Measurements from ENCODE around the gene ENOSF1. TPM values are rescaled to one million over a fixed set of nuclear protein-coding genes. Genes with fewer than 3 reads are reported as not detected.

Gene ENOSF1
- polyA plus RNA-seq, 2 of the 4 experiments (the other 2 are of a cell fraction) = 27.3 to 30.0 TPM

DNA sequence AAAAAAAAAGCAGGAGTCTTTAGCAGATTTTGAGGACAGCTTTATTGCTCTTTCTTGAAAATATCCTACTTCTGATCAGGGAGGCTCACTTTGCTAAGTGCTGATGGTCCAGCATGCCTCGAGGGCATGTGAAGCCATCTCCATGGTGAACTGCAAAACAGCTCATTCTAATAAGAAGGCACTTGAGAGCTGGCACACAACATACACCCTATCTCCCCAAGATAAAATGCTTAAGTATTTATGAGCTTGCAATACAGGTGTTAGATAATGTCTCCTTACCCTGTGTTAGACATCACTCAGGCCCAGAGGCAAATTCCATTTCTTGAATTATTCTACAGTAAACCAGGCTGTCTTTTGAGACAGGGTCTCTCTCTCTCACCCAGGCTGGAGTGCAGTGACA lies 2.7 kb downstream of the ENOSF1 start:
- Histone ChIP-seq H3K4me3 (no peak overlapping the region), H3K27ac (no peak overlapping the region), H3K4me1 (peaks cover 8% of the 10 kb centered on the region; the same call in 1 of the 3 replicates), H3K9me3 (no peaks in the 10 kb centered on the region), H3K4me2 (no peak overlapping the region)
- no peak for TF ChIP-seq ZFP36 (IDR thresholded peaks at IDR 0.05; ENCODE audit: borderline replicate concordance, partially characterized antibody)
- no peak for TF ChIP-seq MAFK (IDR thresholded peaks at IDR 0.05; ENCODE audit: partially characterized antibody)
- no peak for TF ChIP-seq RAD21 (conservative IDR thresholded peaks at IDR 0.05 in 1 of 2, IDR thresholded peaks at IDR 0.05 in 1 of 2)
- TF ChIP-seq, protein P1, sequence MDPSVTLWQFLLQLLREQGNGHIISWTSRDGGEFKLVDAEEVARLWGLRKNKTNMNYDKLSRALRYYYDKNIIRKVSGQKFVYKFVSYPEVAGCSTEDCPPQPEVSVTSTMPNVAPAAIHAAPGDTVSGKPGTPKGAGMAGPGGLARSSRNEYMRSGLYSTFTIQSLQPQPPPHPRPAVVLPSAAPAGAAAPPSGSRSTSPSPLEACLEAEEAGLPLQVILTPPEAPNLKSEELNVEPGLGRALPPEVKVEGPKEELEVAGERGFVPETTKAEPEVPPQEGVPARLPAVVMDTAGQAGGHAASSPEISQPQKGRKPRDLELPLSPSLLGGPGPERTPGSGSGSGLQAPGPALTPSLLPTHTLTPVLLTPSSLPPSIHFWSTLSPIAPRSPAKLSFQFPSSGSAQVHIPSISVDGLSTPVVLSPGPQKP (IDR thresholded peaks at IDR 0.05; ENCODE audit: low read depth, low read length) = no peak
- TF ChIP-seq EHMT2 (IDR thresholded peaks at IDR 0.05; ENCODE audit: low read depth) = no peak
- no peak for TF ChIP-seq EHF (CRISPR knock-in tag; IDR thresholded peaks at IDR 0.05)
- no peak for TF ChIP-seq ESRRA (IDR thresholded peaks at IDR 0.05; ENCODE audit: borderline replicate concordance, low read length)
- TF ChIP-seq POLR2AphosphoS2 (conservative IDR thresholded peaks at IDR 0.05; ENCODE audit: low read length) = no peak
- no peak for TF ChIP-seq BHLHE40 (IDR thresholded peaks at IDR 0.05; ENCODE audit: low read depth, low read length)
- TF ChIP-seq, protein P2, sequence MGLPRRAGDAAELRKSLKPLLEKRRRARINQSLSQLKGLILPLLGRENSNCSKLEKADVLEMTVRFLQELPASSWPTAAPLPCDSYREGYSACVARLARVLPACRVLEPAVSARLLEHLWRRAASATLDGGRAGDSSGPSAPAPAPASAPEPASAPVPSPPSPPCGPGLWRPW (IDR thresholded peaks at IDR 0.05) = no peak
- no peak for FAIRE-seq
- CTCF ChIA-PET = interaction anchor here (1.4 kb wide), 1 partner anchor 121 kb away, joined by 6 read pairs; no protein-coding TSS in a partner anchor
- 87% methylated on average over 1 of the region's 1 CpG for WGBS (ENCODE audit: missing lambda C conversion rate)
- POLR2A ChIA-PET = no interaction called here
- ATAC-seq = no peak
- DNase-seq (ENCODE audit: low read depth in 1 of 2, low spot score in 1 of 2) = no peak

DNA sequence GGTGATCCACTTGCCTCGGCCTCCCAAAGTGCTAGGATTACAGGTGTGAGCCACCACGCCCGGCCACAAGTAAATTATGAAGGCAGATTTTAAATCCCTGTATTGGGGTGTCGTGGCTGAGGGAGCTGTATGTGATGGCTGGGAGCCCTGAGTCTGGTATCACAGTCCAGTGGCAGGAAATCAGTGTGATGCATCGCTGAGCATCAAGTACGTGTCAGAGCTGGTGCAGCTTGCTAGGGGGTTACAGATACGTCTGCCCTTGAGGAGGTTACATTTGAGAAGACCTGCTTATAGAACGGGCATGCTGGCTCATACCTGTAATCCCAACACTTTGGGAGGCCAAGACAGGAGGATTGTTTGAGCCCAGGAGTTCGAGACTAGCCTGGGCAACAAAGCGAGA lies 4.3 kb downstream of the ENOSF1 start:
- no peak overlapping the region for H3K4me2 ChIP-seq
- no peak overlapping the region for H3K4me3 ChIP-seq
- no peak for DNase-seq (ENCODE audit: low read depth in 1 of 2, low spot score in 1 of 2)
- no peak for ATAC-seq
- WGBS (ENCODE audit: missing lambda C conversion rate) = 93% methylated on average over 10 of the region's 10 CpGs
- H3K27ac ChIP-seq = no peak overlapping the region
- H3K4me1 ChIP-seq = peaks cover 20% of the 10 kb centered on the region
- POLR2A ChIA-PET = interaction anchor here (0.9 kb wide), 1 partner anchor 50 kb away, joined by 3 read pairs; no protein-coding TSS in a partner anchor
- H3K9me3 ChIP-seq = no peaks in the 10 kb centered on the region
- no peak for FAIRE-seq
- TF ChIP-seq NR3C1 (IDR thresholded peaks at IDR 0.05) (no peak), TFCP2L1 (CRISPR knock-in tag; IDR thresholded peaks at IDR 0.05) (no peak), CEBPB (IDR thresholded peaks at IDR 0.05) (no peak), CBX8 (IDR thresholded peaks at IDR 0.05) (no peak)
- CTCF ChIA-PET = interaction anchor here (0.6 to 1.5 kb wide), 2 partner anchors 123 to 472 kb away, joined by 3 to 6 read pairs; no protein-coding TSS in a partner anchor

DNA sequence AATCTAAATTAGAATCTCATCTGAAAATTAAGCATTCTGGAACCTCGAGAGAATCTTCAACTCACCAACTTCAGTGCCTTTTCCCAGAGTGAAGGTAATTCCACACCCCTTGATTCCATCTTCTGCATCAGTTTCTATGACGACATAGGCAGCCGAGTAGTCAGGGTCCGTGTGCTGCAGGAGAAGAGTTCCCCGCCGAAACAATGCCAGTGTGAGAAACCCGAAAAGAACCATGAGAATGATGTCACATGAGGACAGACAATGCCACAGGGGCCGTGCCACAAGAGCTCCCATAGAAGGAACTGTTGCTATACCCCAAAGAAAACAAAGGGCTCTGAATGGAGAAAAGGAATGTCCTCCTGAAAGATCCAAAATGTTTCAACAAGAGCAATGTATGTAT lies 6.0 kb downstream of the ENOSF1 start:
- no peak for TF ChIP-seq GATA3 (IDR thresholded peaks at IDR 0.05; ENCODE audit: borderline replicate concordance)
- TF ChIP-seq EHF (CRISPR knock-in tag; IDR thresholded peaks at IDR 0.05) = no peak
- no peak for TF ChIP-seq FOSL2 (IDR thresholded peaks at IDR 0.05)
- TF ChIP-seq FOSL2 (CRISPR knock-in tag; IDR thresholded peaks at IDR 0.05) = no peak
- TF ChIP-seq, protein P3, sequence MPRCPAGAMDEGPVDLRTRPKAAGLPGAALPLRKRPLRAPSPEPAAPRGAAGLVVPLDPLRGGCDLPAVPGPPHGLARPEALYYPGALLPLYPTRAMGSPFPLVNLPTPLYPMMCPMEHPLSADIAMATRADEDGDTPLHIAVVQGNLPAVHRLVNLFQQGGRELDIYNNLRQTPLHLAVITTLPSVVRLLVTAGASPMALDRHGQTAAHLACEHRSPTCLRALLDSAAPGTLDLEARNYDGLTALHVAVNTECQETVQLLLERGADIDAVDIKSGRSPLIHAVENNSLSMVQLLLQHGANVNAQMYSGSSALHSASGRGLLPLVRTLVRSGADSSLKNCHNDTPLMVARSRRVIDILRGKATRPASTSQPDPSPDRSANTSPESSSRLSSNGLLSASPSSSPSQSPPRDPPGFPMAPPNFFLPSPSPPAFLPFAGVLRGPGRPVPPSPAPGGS (IDR thresholded peaks at IDR 0.05) = no peak
- no peak for TF ChIP-seq ZC3H11A (IDR thresholded peaks at IDR 0.05)
- no peak for TF ChIP-seq ZFP36 (IDR thresholded peaks at IDR 0.05; ENCODE audit: borderline replicate concordance, partially characterized antibody)
- no peak for TF ChIP-seq RCOR1 (IDR thresholded peaks at IDR 0.05; ENCODE audit: low read depth, low read length)
- TF ChIP-seq HEYL (CRISPR knock-in tag; IDR thresholded peaks at IDR 0.05) = no peak
- TF ChIP-seq, protein P2 (IDR thresholded peaks at IDR 0.05) = no peak
- no peak for TF ChIP-seq HOXB5 (CRISPR knock-in tag; IDR thresholded peaks at IDR 0.05)
- no peak for TF ChIP-seq FOXS1 (CRISPR knock-in tag; IDR thresholded peaks at IDR 0.05)
- TF ChIP-seq CBX8 (IDR thresholded peaks at IDR 0.05) = no peak
- TF ChIP-seq BHLHE40 (IDR thresholded peaks at IDR 0.05; ENCODE audit: low read depth, low read length) = no peak
- TF ChIP-seq MAZ (IDR thresholded peaks at IDR 0.05; ENCODE audit: borderline replicate concordance, low read depth, low read length) = no peak
- TF ChIP-seq, protein P4, sequence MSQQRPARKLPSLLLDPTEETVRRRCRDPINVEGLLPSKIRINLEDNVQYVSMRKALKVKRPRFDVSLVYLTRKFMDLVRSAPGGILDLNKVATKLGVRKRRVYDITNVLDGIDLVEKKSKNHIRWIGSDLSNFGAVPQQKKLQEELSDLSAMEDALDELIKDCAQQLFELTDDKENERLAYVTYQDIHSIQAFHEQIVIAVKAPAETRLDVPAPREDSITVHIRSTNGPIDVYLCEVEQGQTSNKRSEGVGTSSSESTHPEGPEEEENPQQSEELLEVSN (IDR thresholded peaks at IDR 0.05; ENCODE audit: borderline replicate concordance, low read depth) = no peak
- no peak for TF ChIP-seq MYC (IDR thresholded peaks at IDR 0.05; ENCODE audit: borderline replicate concordance, low read length)
- TF ChIP-seq CBX2 (IDR thresholded peaks at IDR 0.05; ENCODE audit: borderline replicate concordance, low read depth) = no peak
- Histone ChIP-seq H3K27ac (no peak overlapping the region), H3K9me3 (no peaks in the 10 kb centered on the region), H3K4me1 (peaks cover 31% of the 10 kb centered on the region), H3K4me3 (no peak overlapping the region), H3K4me2 (no peak overlapping the region)
- POLR2A ChIA-PET = interaction anchor here (1.5 kb wide), 1 partner anchor 48 kb away, joined by 3 read pairs; no protein-coding TSS in a partner anchor
- no peak for FAIRE-seq
- no peak for ATAC-seq
- DNase-seq (ENCODE audit: low read depth in 1 of 2, low spot score in 1 of 2) = no peak
- CTCF ChIA-PET = no interaction called here
- 76% methylated on average over 8 of the region's 8 CpGs for WGBS (ENCODE audit: missing lambda C conversion rate)

Measured in A549 (cell line).